HepG2 (cell line): Measurements from ENCODE around the gene RRP9. TPM values are rescaled to one million over a fixed set of nuclear protein-coding genes. Genes with fewer than 3 reads are reported as not detected.

Source experiments
- ARID4A ChIP-seq: sonication (generic); formaldehyde crosslinking; IDR thresholded peaks from 2 replicates; pipeline ENCODE4 v1.5.0; 2020; ENCODE audit warnings: mild to moderate bottlenecking, missing genetic modification reagents, borderline replicate concordance
- CEBPG ChIP-seq: IDR thresholded peaks from 2 replicates; pipeline ENCODE4 v1.6.1; 2016
- CENPT ChIP-seq: sonication (generic); formaldehyde crosslinking; IDR thresholded peaks from 2 replicates; pipeline ENCODE4 v1.8.0; 2022; ENCODE audit warnings: low read depth, mild to moderate bottlenecking, moderate library complexity, missing genetic modification reagents
- E2F2 ChIP-seq: sonication (generic); formaldehyde crosslinking; IDR thresholded peaks from 2 replicates; pipeline ENCODE4 v1.4.0; 2020; ENCODE audit warnings: missing genetic modification reagents, borderline replicate concordance
- GLMP ChIP-seq: sonication (generic); formaldehyde crosslinking; IDR thresholded peaks from 2 replicates; pipeline ENCODE4 v1.9.0; 2021; ENCODE audit warnings: missing genetic modification reagents, mild to moderate bottlenecking, borderline replicate concordance
- KDM3A ChIP-seq: IDR thresholded peaks from 2 replicates; pipeline ENCODE4 v1.6.1; 2018; ENCODE audit warnings: low read depth, missing compliant biosample characterization
- MXI1 ChIP-seq: IDR thresholded peaks from 3 replicates; pipeline ENCODE4 v1.6.1; 2012; ENCODE audit warnings: low read depth, low read length, inconsistent platforms, borderline replicate concordance
- POGZ ChIP-seq: sonication (generic); formaldehyde crosslinking; IDR thresholded peaks from 2 replicates; pipeline ENCODE4 v1.4.0; 2020; ENCODE audit warnings: mild to moderate bottlenecking, missing genetic modification reagents
- SIX1 ChIP-seq: sonication (generic); formaldehyde crosslinking; IDR thresholded peaks from 2 replicates; pipeline ENCODE4 v1.4.0; 2020; ENCODE audit warnings: missing genetic modification reagents, borderline replicate concordance
- SRSF4 ChIP-seq: fragments of 200-400 bp; formaldehyde crosslinking; IDR thresholded peaks from one replicate; pipeline ENCODE4 v1.6.1; 2018; ENCODE audit warnings: mild to moderate bottlenecking, low read depth, low read length, moderate library complexity; ENCODE audit not compliant: poor library complexity, severe bottlenecking
- ZFP91 ChIP-seq: sonication (generic); formaldehyde crosslinking; IDR thresholded peaks from 2 replicates; pipeline ENCODE4 v1.9.0; 2022; ENCODE audit warnings: missing genetic modification reagents, mild to moderate bottlenecking, borderline replicate concordance
- ZNF512B ChIP-seq: sonication (generic); formaldehyde crosslinking; IDR thresholded peaks from 2 replicates; pipeline ENCODE4 v1.5.1; 2020; ENCODE audit warnings: missing genetic modification reagents, mild to moderate bottlenecking, borderline replicate concordance
- ZNF816 ChIP-seq: sonication (generic); formaldehyde crosslinking; IDR thresholded peaks from 2 replicates; pipeline ENCODE4 v1.8.0; 2022; ENCODE audit warnings: missing genetic modification reagents, mild to moderate bottlenecking, borderline replicate concordance
- ZXDC ChIP-seq: sonication (generic); formaldehyde crosslinking; IDR thresholded peaks from 2 replicates; pipeline ENCODE4 v1.5.0; 2020; ENCODE audit warnings: mild to moderate bottlenecking, missing genetic modification reagents
- polyA plus RNA-seq, 8 experiments: library from polyadenylated mRNA; depleted of rRNA in 3 of 8; stranded (reverse) in 7 of 8; unstranded in 1 of 8; fragments of >200 nt; fragmentation: Illumina TruSeq in 4 of 8; extraction: Trizol in 4 of 8; gene quantifications; 2 replicates each; pipeline versions ENCODE4 v1.2.1 to v1.2.3, GENCODE V29; 2011 to 2016; ENCODE audit warnings: low read depth in 4 of 8, missing spikeins in 1 of 8, mixed read lengths in 1 of 8; ENCODE audit not compliant: insufficient read depth in 1 of 8
- total RNA-seq, 5 experiments: library from RNA; depleted of rRNA; stranded (reverse); fragments of >200 nt; fragmentation: Illumina TruSeq; extraction: Trizol; gene quantifications; 2 replicates each; pipeline ENCODE4 v1.2.3, GENCODE V29; 2016; ENCODE audit warnings: low read depth in 1 of 5

RRP9 gene
- total and polyA plus RNA-seq, 2 of the 13 experiments (the other 11 are each of a cell fraction or from before 2014, with no cell fraction given), result 14.8 to 44.0 TPM

- TF ChIP-seq E2F2 (CRISPR knock-in tag) (no peak), CEBPG (CRISPR knock-in tag) (0 out of 2 replicates have a peak, but pooled peaks have one; percentile 39), GLMP (CRISPR knock-in tag) (no peak), ZFP91 (CRISPR knock-in tag) (no peak), MXI1 (no peak), POGZ (no peak), ZNF512B (CRISPR knock-in tag) (no peak), CENPT (CRISPR knock-in tag) (no peak), ZNF816 (no peak), KDM3A (CRISPR knock-in tag) (no peak), ZXDC (CRISPR knock-in tag) (no peak), ARID4A (no peak), SIX1 (CRISPR knock-in tag) (no peak), SRSF4 (no peak)
Observed at GRCh38 chr3:51968170-51968775, 26.6 kb upstream of the RRP9 start (continued).
